SK-N-SH (cell line): ENCODE data around the gene ME3. TPM values are rescaled to one million over a fixed set of nuclear protein-coding genes. Genes with fewer than 3 reads are reported as not detected.

Source experiments
- CTCF ChIA-PET: fragments of 300-600, 350-600 bp; formaldehyde crosslinking; extraction: SDS; loops from one replicate; lab custom pipeline; 2021; lab: Yijun Ruan, JAX
- POLR2A ChIA-PET: fragments of 350-600 bp; sonication (Branson Sonifier 250); formaldehyde crosslinking; extraction: SDS; loops from one replicate; lab custom pipeline; 2020; ENCODE audit warnings: antibody characterized with exemption, inconsistent platforms; lab: Yijun Ruan, JAX
- DNase-seq: peaks from one replicate; pipeline ENCODE4 v3.0.0; 2012
- H2AFZ ChIP-seq: fragments of 200-600 bp; sonication (generic); 2 replicates; pipeline ENCODE4 v1.8.1; 2016; ENCODE audit warnings: antibody characterized with exemption, mild to moderate bottlenecking, low read depth
- H3F3A ChIP-seq: fragments of 200-600 bp; sonication (generic); replicated peaks from 2 replicates; pipeline ENCODE3; 2016; ENCODE audit warnings: antibody characterized with exemption, mild to moderate bottlenecking; ENCODE audit not compliant: insufficient read depth
- H3K27ac ChIP-seq, 2 experiments: fragments of 200-500 bp in 1 of 2; fragments of 200-600 bp in 1 of 2; sonication (Bioruptor generic) in 1 of 2; sonication (generic), shearing (Covaris generic) in 1 of 2; 2 replicates each; pipeline versions ENCODE4 v1.5.1 to v1.6.1; 2014 to 2016; ENCODE audit warnings: low read depth in 2 of 2, inconsistent platforms in 1 of 2, low read length in 1 of 2, mild to moderate bottlenecking in 1 of 2, mixed read lengths in 1 of 2
- H3K27me3 ChIP-seq: fragments of 200-600 bp; sonication (generic), shearing (Covaris generic); 2 replicates; pipeline ENCODE4 v1.6.1; 2016; ENCODE audit warnings: mixed run types; ENCODE audit not compliant: insufficient read depth
- H3K36me3 ChIP-seq, 2 experiments: fragments of 200-500 bp in 1 of 2; fragments of 200-600 bp in 1 of 2; sonication (Bioruptor generic) in 1 of 2; sonication (generic) in 1 of 2; replicated peaks in 1 of 2; 2 replicates each; pipeline versions ENCODE3 to v1.5.1; 2014 to 2016; ENCODE audit warnings: low read length in 1 of 2, mild to moderate bottlenecking in 1 of 2; ENCODE audit not compliant: insufficient read depth in 2 of 2, control insufficient read depth in 1 of 2
- H3K4me1 ChIP-seq, 2 experiments: fragments of 200-500 bp in 1 of 2; fragments of 200-600 bp in 1 of 2; sonication (Bioruptor generic) in 1 of 2; sonication (generic), shearing (Covaris generic) in 1 of 2; 2 replicates each; pipeline versions ENCODE4 v1.5.1 to v1.6.1; 2014 to 2016; ENCODE audit warnings: low read depth in 1 of 2, low read length in 1 of 2, mixed run types in 1 of 2; ENCODE audit not compliant: insufficient read depth in 2 of 2, control insufficient read depth in 1 of 2
- H3K4me2 ChIP-seq: fragments of 200-600 bp; sonication (generic), shearing (Covaris generic); 2 replicates; pipeline ENCODE4 v1.6.1; 2017; ENCODE audit warnings: mixed run types
- H3K4me3 ChIP-seq, 2 experiments: fragments of 200-500 bp in 1 of 2; fragments of 200-600 bp in 1 of 2; sonication (Bioruptor generic) in 1 of 2; sonication (generic), shearing (Covaris generic) in 1 of 2; 2 replicates each; pipeline versions ENCODE4 v1.5.1 to v1.8.1; 2014 to 2016; ENCODE audit warnings: low read depth in 2 of 2, inconsistent platforms in 1 of 2, low read length in 1 of 2, mild to moderate bottlenecking in 1 of 2, mixed read lengths in 1 of 2, moderate library complexity in 1 of 2
- H3K79me2 ChIP-seq: fragments of 200-600 bp; sonication (generic); 2 replicates; pipeline ENCODE4 v1.8.1; 2017; ENCODE audit warnings: mild to moderate bottlenecking; ENCODE audit not compliant: insufficient read depth
- H3K9ac ChIP-seq: fragments of 200-600 bp; sonication (generic); 2 replicates; pipeline ENCODE4 v1.6.1; 2017; ENCODE audit warnings: mixed run types
- H3K9me2 ChIP-seq: fragments of 200-600 bp; sonication (generic); 2 replicates; pipeline ENCODE4 v1.6.1; 2017; ENCODE audit warnings: mixed run types
- H3K9me3 ChIP-seq: fragments of 200-600 bp; sonication (generic); 2 replicates; pipeline ENCODE4 v1.6.1; 2017; ENCODE audit warnings: mixed run types, mild to moderate bottlenecking, moderate library complexity
- H4K20me1 ChIP-seq: fragments of 200-600 bp; sonication (generic); 2 replicates; pipeline ENCODE4 v1.6.1; 2017; ENCODE audit warnings: mild to moderate bottlenecking, mixed run types; ENCODE audit not compliant: insufficient read depth
- ELF1 ChIP-seq: IDR thresholded peaks from 2 replicates; pipeline ENCODE4 v1.4.0; 2012
- FOSL2 ChIP-seq: IDR thresholded peaks from 2 replicates; pipeline ENCODE4 v1.4.0; 2012; ENCODE audit warnings: low read depth, mild to moderate bottlenecking, moderate library complexity, borderline replicate concordance
- FOXM1 ChIP-seq: IDR thresholded peaks from 2 replicates; pipeline ENCODE4 v1.4.0; 2012; ENCODE audit warnings: low read depth, mild to moderate bottlenecking
- GABPA ChIP-seq: IDR thresholded peaks from 2 replicates; pipeline ENCODE4 v1.4.0; 2012; ENCODE audit warnings: low read depth, mild to moderate bottlenecking
- GATA2 ChIP-seq: sonication (generic); formaldehyde crosslinking; IDR thresholded peaks from 2 replicates; pipeline ENCODE4 v1.5.0; 2020; ENCODE audit warnings: mild to moderate bottlenecking, missing genetic modification reagents
- JUND ChIP-seq: IDR thresholded peaks from 2 replicates; pipeline ENCODE4 v1.4.0; 2012
- NFIC ChIP-seq: IDR thresholded peaks from 2 replicates; pipeline ENCODE4 v1.4.0; 2012; ENCODE audit warnings: borderline replicate concordance
- POLR2AphosphoS5 ChIP-seq: IDR thresholded peaks from 2 replicates; pipeline ENCODE4 v1.6.1; 2012; ENCODE audit warnings: low read depth, low read length
- RXRA ChIP-seq: IDR thresholded peaks from 2 replicates; pipeline ENCODE4 v1.4.0; 2012; ENCODE audit warnings: low read depth, mild to moderate bottlenecking, borderline replicate concordance
- SIN3A ChIP-seq: IDR thresholded peaks from 2 replicates; pipeline ENCODE4 v1.6.1; 2012; ENCODE audit warnings: low read depth, mild to moderate bottlenecking, low read length, moderate library complexity, borderline replicate concordance
- TCF12 ChIP-seq: IDR thresholded peaks from 2 replicates; pipeline ENCODE4 v1.4.0; 2012
- USF1 ChIP-seq: IDR thresholded peaks from 2 replicates; pipeline ENCODE4 v1.4.0; 2012; ENCODE audit warnings: low read depth, borderline replicate concordance
- YY1 ChIP-seq: IDR thresholded peaks from 2 replicates; pipeline ENCODE4 v1.4.0; 2012; ENCODE audit warnings: low read depth, mild to moderate bottlenecking
- ZBTB33 ChIP-seq: IDR thresholded peaks from 2 replicates; pipeline ENCODE4 v1.4.0; 2012; ENCODE audit warnings: low read depth, borderline replicate concordance
- WGBS: methylation state at CpG from one replicate; pipeline ENCODE4 v1.1.6; 2017; ENCODE audit warnings: low lambda C conversion rate; 5-methylcytosine and 5-hydroxymethylcytosine counted together
- polyA plus RNA-seq, 3 experiments: library from polyadenylated mRNA; depleted of rRNA; stranded (reverse); fragments of >200 nt; gene quantifications; 2 replicates each; pipeline ENCODE4 v1.2.3, GENCODE V29; 2012
- TF ChIP-seq, protein P1 (sequence below): IDR thresholded peaks from 2 replicates; pipeline ENCODE4 v1.4.0; 2012; ENCODE audit warnings: low read depth

ME3 gene
- polyA plus RNA-seq, 1 of the 3 experiments (the other 2 are of a cell fraction) = 22.0 TPM

DNA sequence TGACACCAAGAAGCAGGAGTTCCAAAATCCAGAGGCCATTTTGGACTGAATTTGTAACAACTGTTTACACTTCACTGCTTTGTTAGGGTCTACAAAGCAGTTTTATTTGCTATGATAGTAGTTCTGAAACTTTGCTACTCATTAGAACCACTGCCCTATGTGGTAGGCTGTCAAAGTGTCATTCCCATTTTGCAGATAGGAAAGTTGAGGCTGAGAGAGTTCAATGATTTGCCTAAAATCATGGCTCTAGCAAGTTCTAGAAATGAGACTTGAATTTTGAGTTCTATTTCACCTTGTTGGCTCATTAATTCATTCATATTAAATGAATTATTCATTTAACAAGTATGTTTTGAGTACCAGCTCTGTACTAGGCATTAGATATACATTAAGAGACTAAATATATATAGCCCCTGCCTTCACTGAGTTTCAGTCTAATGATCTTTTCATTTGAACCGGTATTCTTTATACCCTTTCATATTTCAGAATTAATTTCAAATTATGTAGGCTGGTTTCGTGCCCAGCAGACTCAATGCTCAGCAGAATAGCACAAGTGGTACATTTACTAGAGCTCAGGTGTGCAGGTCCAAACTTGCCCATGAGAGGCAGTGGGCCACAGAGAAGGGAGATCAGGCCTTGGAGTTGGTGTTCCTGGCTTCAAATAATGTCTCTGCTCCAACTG is 93.5 kb downstream of the ME3 start:
- Histone ChIP-seq H3K27ac (peak overlapping the region; percentile 60 to 89), H3K27me3 (no peaks in the 10 kb centered on the region), H3K9ac (peak overlapping the region; percentile 15; the same call in 1 of the 2 replicates), H3K36me3 (no peaks in the 10 kb centered on the region), H2AFZ (no peak overlapping the region), H3K79me2 (no peaks in the 10 kb centered on the region), H3K9me2 (no peaks in the 10 kb centered on the region), H3K4me3 (no peak overlapping the region), H3K4me1 (peaks cover 5 to 42% of the 10 kb centered on the region in 2 experiments), H3K4me2 (peak overlapping the region; percentile 52), H3K9me3 (no peaks in the 10 kb centered on the region), H4K20me1 (no peaks in the 10 kb centered on the region), H3F3A (peaks cover 23% of the 10 kb centered on the region)
- ChIA-PET CTCF (interaction anchor here (1.3 to 2.9 kb wide), 2 partner anchors 9 to 30 kb away, joined by 4 to 9 read pairs; no protein-coding TSS in a partner anchor), POLR2A (no interaction called here)
- DNase-seq = no peak
- WGBS = 100% methylated on average over 2 of the region's 2 CpGs
- TF ChIP-seq SIN3A (no peak), YY1 (no peak), ZBTB33 (no peak), POLR2AphosphoS5 (no peak), GABPA (no peak), ELF1 (no peak)

GRCh38 chr11:86577644-86578636 is 94.5 kb downstream of the ME3 start:
- Histone ChIP-seq H2AFZ (no peak overlapping the region), H3K79me2 (no peaks in the 10 kb centered on the region), H3K27ac (peak overlapping the region; percentile 60 to 89), H3K9me3 (no peaks in the 10 kb centered on the region), H3F3A (peaks cover 23% of the 10 kb centered on the region), H4K20me1 (no peaks in the 10 kb centered on the region), H3K9ac (peak overlapping the region; percentile 29; the same call in 1 of the 2 replicates), H3K27me3 (no peaks in the 10 kb centered on the region), H3K36me3 (no peaks in the 10 kb centered on the region), H3K4me3 (no peak overlapping the region), H3K9me2 (no peaks in the 10 kb centered on the region), H3K4me2 (peak overlapping the region; percentile 55), H3K4me1 (peaks cover 5 to 42% of the 10 kb centered on the region in 2 experiments)
- DNase-seq = no peak
- ChIA-PET CTCF (interaction anchor here (1.9 to 2.9 kb wide), 2 partner anchors 30 to 31 kb away, joined by 9 to 14 read pairs; no protein-coding TSS in a partner anchor), POLR2A (no interaction called here)
- 24% methylated on average over 10 of the region's 10 CpGs for WGBS
- TF ChIP-seq USF1 (no peak), FOXM1 (peak; percentile 77; the same call in 1 of the 2 replicates), POLR2AphosphoS5 (0 out of 2 replicates have a peak, but pooled peaks have one; percentile 17), GABPA (no peak), RXRA (peak; percentile 89), ZBTB33 (no peak), FOSL2 (peak; percentile 86), JUND (peak; percentile 84), NFIC (peak; percentile 94), TCF12 (peak; percentile 65; the same call in 1 of the 2 replicates), GATA2 (CRISPR knock-in tag) (no peak)
- TF ChIP-seq, protein P1, sequence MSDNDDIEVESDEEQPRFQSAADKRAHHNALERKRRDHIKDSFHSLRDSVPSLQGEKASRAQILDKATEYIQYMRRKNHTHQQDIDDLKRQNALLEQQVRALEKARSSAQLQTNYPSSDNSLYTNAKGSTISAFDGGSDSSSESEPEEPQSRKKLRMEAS = no peak
